ENCODE results near the gene LRRC37B.
"Not testable (repeated sequence)": the region's sequence is repeated elsewhere in the genome, so short reads cannot be mapped to it uniquely, and the experiment has no call there.

LRRC37B gene

DNA sequence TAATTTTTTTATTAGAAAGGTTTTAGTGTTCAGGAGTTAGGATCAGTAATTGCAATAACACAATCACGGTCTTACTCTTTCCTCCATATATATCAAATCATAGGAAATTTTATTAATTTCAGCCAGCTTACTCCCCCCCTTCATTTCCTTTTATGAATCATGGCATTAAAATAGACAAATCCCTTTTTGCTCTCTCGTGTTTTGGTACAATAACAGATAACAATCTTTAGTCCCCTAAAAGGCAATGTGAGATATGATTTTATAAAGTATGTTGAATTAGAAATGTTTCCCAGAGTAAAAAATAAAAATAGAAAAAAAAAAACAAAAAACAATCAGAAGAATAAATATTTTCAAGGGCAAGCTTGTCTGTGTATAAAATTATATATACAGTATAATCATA lies 92.5 kb downstream of the LRRC37B start:
- no peak for DNase-seq

DNA sequence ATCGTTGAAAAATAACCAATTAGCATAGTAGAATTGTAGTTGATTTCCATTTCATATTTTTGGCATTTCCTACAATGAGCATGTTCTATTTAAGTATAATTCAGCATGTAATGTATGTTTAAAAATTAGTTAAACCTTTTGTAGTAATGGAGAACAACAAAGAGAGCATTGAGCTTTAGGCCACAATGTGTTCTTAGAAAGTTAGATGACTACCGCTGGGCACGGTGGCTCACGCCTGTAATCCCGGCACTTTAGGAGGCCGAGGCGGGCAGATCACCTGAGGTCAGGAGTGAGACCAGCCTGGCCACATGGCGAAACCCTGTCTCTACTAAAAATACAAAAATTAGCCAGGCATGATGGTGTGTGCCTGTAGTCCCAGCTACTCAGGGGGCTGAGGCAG lies 93.1 kb downstream of the LRRC37B start:
- DNase-seq: not testable (repeated sequence)

DNA sequence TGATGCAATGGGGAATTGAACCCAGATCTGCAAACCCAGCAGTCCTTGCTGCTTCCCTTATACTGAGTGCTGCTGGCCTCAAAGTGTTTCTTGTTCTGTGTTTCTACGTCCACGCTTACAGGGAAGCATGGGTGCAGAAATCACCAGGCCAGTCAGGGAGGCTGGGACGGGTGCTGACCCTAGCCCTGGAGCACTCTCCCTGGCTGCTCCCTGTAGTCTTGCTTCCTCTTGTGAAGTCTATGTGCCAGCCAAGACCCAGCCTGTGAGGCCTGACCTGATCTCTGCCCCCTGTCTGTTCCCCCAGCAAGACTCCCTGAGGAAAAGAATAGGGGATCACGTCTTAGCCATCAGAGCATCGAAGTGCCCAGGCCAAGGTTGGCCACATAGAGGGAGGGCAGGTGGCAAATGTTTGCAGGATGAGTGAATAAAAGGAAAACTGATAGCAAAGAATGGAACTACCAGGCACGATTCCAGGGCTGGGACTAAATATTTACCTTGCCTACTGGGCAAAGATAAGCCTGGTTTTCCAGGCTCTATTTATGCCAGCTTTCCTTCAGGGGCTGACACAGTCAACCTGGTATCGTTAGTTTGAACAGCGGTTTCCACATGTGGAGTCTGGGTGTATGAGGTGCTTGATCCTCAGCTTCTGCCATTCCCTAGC lies 93.9 kb downstream of the LRRC37B start:
- no peak for DNase-seq

DNA sequence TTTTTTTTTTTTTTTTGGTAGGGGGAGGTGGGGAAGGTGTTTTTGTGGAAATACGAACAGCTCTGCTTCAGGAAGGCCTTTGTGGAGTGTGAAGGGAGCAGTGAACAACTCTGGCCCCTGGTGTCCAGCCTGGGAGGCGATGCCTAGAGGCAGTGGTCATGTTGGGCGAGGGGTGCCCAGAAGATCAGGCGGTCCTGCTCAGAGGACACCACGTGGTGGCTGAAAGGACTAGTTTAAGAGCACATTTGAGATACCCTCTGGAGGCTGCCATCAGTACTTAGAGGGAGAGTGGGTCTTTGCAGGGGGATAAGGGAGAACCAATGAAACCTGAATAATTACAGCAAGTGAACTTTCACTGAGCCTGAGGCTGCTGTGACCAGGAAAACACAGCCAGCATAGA lies 95.0 kb downstream of the LRRC37B start:
- no peak for DNase-seq

DNA sequence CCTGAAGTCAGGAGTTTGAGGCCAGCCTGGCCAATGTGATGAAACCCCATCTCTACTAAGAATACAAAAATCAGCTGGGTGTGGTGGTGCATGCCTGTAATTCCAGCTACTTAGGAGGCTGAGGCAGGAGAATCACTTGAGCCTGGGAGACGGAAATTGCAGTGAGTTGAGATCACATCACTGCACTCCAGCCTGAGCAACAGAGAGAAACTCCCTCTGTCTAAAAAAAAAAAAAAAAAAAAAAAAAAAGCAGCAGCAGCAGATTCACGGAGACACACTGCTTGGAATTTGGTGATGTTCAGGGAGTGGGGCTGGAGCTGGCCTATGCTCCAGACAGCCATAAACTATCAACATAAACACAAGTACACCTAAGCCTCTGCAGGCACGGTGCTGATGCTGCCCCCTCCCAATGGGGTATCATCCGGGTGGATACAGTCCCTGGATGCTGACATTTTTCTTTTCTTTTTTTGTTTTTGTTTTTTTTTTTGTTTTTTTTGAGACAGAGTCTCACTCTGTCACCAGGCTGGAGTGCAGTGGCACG lies 95.5 kb downstream of the LRRC37B start:
- no peak for DNase-seq

Measured in NCI-H446 (cell line).